GM19328 (cell line): ENCODE data around the gene CIAO2A.
"Not testable (repeated sequence)": the region's sequence is repeated elsewhere in the genome, so short reads cannot be mapped to it uniquely, and the experiment has no call there.

Experiments used
- ATAC-seq: cut with Tn5 transposase; IDR thresholded peaks from one replicate; pipeline ENCODE4 v1.9.1; 2021; ENCODE audit warnings: mild to moderate bottlenecking, moderate library complexity; ENCODE audit not compliant: unreplicated experiment

Gene CIAO2A

GRCh38 chr15:64072812-64073211, 20.8 kb downstream of the CIAO2A start:
- no peak for ATAC-seq

- ATAC-seq = no peak
These were observed 21.5 kb downstream of the CIAO2A start for GRCh38 chr15:64071931-64072765.

GRCh38 chr15:64070965-64071851, 22.4 kb downstream of the CIAO2A start:
- no peak for ATAC-seq

- ATAC-seq = no peak
These were observed 23.5 kb downstream of the CIAO2A start for GRCh38 chr15:64070106-64070505.

- no peak for ATAC-seq
These were observed 25.5 kb downstream of the CIAO2A start for GRCh38 chr15:64068133-64068532.

GRCh38 chr15:64067564-64068030, 26.0 kb downstream of the CIAO2A start:
- ATAC-seq = no peak

- ATAC-seq = no peak
These were observed 27.2 kb downstream of the CIAO2A start for GRCh38 chr15:64066451-64066850.

GRCh38 chr15:64060716-64061115, 32.9 kb downstream of the CIAO2A start:
- ATAC-seq = no peak

GRCh38 chr15:64059104-64059503, 34.5 kb downstream of the CIAO2A start:
- ATAC-seq = not testable (repeated sequence)

GRCh38 chr15:64058279-64058678, 35.4 kb downstream of the CIAO2A start:
- no peak for ATAC-seq

GRCh38 chr15:64053674-64054073, 40.0 kb downstream of the CIAO2A start:
- not testable (repeated sequence) for ATAC-seq

- no peak for ATAC-seq
These were observed 40.6 kb downstream of the CIAO2A start for GRCh38 chr15:64052925-64053491.

GRCh38 chr15:64051407-64052259, 42.0 kb downstream of the CIAO2A start:
- ATAC-seq = no peak

- no peak for ATAC-seq
These were observed 42.6 kb downstream of the CIAO2A start for GRCh38 chr15:64051093-64051402.

- ATAC-seq = no peak
These were observed 43.2 kb downstream of the CIAO2A start for GRCh38 chr15:64050281-64051092.

- no peak for ATAC-seq
These were observed 44.7 kb downstream of the CIAO2A start for GRCh38 chr15:64048781-64049460.

GRCh38 chr15:64046421-64047153, 47.1 kb downstream of the CIAO2A start, which contains the start of gene DAPK2:
DAPK2 (minus strand) TSS chr15:64046485; CDS start chr15:64040261, 6,224 bp downstream.
- no peak for ATAC-seq

GRCh38 chr15:64045774-64046420, 47.7 kb downstream of the CIAO2A start:
- ATAC-seq = no peak
